GM21515 (cell line): ENCODE measurements around the gene SAP25.

Source experiments
- ATAC-seq: cut with Tn5 transposase; IDR thresholded peaks from one replicate; pipeline ENCODE4 v1.9.1; 2021; ENCODE audit not compliant: unreplicated experiment

SAP25 gene

DNA sequence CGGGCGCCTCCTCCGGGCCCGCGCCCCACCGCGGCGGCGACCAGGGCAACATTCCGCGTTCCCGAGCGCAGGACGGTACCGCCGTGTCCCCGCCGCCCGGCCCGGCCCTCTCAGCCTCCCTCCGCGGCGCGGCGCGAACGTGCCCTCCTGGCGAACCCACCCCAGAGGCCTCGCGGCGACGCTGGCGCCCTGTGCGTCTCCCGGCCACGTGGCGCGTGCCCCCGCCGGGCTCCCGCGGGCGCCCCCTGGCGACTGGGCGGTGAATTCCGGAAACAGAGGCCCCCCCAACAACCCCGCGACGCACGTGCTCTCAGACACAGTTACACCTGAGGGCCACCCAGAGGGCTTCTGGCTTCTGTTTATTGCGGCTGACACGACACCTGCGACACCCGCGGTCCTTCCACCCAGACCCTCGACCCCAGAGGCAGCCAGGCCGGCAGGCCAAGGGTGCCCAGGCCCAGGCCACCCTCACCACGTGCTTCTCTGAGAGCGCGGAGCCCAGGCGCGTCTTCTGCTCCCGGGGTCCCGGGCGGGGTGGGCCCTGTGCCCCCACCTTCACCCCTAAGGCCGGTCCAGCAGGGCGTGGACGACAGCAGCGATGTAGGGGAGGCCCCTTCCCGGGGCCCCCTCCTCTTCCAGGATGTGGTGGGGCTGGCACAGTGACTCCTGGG is at the start of gene SAP25:
Gene SAP25, minus strand, starts transcription at position 210 of the 671 bp plus-strand sequence. Its CDS starts 158 bp downstream, at position 52.
- ATAC-seq: no peak

DNA sequence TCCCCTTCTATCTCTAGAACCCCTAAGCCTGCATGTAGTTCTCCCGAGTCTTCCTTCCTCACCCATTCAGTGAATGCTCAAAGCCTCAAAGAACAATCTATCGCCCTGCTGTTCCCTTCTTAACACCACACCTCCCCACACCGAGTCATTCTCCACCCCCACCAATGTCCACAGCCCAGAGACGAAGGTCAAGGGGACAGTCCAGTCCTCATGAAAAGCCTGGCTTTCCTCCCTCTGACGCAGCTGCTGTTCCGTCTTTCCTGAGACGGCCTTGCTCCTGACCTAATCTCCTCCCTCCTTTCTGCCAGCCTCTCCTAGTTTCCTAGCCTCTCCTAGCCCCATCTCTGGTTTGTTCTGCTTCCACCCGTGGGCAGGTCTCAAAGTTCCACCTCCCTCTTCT is 47.9 kb upstream of the SAP25 start:
- ATAC-seq: no peak

GRCh38 chr7:100620804-100621203 is 47.1 kb upstream of the SAP25 start:
- no peak for ATAC-seq

DNA sequence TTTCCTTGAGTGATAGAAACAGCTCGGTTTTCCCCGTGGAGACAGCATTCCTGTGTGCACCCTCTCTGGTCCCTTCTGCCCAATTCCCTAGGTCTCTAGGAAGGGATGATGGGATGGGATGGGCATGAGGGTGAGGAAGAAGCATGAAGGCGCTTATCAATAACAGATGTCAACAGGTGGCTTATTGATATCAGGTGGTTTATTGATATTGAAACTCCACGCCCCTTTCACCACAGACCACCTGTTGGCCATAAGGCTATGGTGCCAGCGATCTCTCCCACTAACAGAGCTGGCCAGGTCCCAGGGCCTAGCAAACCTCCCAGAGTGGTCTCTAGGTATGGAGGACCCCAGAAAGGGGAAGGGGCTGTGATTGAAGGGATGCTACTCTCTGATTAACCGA is 46.5 kb upstream of the SAP25 start:
- ATAC-seq: no peak

- ATAC-seq: no peak
Observed at GRCh38 chr7:100614308-100614861, 40.7 kb upstream of the SAP25 start.

GRCh38 chr7:100613412-100614175 is 39.9 kb upstream of the SAP25 start:
- no peak for ATAC-seq

- peak; percentile 3 for ATAC-seq
Observed at GRCh38 chr7:100612730-100613390, 39.2 kb upstream of the SAP25 start.

DNA sequence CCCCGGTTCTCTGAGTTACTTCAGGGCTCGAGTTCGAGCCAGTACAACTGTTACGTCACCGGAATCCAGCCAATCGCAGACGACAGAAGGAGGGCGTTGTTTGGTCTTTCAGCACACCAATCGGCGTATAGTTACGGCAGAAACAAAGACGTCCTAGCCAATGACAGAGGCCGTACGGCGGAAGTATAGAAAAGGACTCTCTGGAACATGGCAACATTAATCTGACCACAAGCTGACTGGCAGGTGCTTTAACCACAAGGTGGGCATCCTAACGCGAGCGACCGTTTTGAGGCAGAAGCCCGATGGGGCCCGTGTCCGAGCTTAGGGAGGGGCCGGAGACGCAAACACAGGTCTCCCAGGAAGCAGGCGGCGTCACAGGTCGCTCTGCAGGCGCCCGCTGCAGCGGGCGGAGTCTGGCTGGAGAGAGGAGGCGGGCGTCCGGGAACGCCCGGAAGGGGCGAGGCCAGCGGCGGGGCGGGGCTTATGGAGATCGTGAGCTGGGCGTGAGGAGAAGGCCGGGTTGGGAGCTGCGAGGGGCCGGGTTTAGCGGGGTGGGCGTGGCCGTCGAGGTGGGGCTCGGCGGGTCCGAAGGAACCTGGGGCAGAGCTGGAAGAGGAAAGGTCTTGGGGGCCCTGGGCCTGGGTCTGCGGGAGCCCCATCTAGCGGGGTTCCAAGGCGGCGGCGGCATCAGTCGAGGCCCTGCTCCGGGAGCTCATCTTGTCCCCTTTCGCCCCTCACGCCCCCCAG is 38.5 kb upstream of the SAP25 start, which contains the start of gene MOSPD3:
Gene MOSPD3, plus strand, starts transcription at position 558 of the 747 bp plus-strand sequence. CDS start 252 bp downstream, outside the sequence.
- peak; percentile 88 for ATAC-seq

- ATAC-seq: no peak
Observed at GRCh38 chr7:100609958-100610357, 36.3 kb upstream of the SAP25 start.

DNA sequence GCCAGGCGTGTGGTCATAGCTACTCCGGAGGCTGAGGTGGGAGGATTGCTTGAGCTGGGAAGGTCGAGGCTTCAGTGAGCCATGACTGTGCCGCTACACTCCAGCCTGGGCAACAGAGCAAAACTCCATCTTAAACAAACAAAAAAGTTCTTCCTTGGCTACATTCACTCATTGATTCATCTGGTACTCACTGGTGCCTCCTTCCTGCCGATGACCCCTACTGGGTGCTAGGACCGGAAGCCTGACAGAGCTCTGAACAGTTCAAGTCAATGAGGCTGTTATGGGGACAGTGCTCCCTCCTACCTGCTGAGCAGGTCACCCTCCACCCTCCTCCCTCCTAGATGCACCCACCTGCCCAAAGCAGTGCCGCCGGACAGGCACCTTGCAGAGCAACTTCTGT is 33.4 kb upstream of the SAP25 start:
- no peak for ATAC-seq

DNA sequence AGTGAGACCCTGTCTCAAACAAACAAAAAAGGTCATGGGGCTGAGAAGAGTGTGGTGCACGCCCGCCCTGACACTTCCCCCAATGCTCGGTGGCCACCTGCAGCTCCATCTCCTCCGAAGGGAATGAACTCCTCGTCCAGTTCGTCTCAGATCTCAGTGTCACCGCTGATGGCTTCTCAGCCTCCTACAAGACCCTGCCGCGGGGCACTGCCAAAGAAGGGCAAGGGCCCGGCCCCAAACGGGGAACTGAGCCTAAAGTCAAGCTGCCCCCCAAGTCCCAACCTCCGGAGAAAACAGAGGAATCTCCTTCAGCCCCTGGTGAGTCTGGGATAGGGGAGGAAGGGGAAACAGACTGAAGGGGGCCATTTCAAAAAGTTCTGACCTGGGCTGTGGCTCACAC is 32.6 kb upstream of the SAP25 start:
- no peak for ATAC-seq

- no peak for ATAC-seq
Observed at GRCh38 chr7:100604976-100605911, 31.5 kb upstream of the SAP25 start.

DNA sequence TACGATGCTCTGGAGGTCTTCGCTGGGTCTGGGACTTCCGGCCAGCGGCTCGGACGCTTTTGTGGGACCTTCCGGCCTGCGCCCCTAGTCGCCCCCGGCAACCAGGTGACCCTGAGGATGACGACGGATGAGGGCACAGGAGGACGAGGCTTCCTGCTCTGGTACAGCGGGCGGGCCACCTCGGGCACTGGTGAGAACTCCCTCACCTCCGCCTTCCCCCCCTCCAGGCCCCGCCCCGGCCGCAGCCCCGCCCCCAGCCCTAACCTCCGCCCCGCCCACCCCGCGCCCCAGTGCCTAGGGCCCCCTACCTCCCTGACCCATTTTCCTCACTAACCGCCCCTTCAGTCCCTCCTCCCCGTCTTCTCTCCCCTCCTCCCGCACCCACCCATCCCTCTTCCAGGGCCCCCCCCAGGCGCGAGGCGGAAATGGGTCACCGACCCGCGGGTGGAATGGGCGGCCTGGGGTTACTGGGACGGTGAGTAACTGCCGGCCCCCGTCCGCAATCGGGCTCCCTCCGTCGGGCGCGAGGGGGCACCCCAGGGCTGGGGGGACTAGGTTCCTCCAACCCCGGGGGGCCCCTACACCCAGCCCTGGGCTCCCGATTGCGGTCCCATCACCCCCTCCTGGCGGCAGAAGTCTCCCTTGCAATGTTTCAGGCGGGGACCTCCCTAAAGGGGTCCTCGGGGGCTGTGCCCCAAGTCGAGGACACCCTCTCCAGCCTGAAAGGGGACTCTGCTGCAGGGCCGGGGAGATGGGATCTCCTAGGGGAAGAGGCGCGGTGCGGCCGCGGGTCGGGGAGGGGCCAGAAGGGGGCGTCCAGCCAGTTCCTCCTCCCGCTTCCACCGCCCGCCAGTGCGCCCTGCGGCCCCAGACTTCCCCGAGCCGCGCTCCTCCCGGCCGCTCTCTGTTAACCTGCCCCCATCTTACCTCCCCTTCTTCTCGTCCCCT is 30.6 kb upstream of the SAP25 start:
- no peak for ATAC-seq

DNA sequence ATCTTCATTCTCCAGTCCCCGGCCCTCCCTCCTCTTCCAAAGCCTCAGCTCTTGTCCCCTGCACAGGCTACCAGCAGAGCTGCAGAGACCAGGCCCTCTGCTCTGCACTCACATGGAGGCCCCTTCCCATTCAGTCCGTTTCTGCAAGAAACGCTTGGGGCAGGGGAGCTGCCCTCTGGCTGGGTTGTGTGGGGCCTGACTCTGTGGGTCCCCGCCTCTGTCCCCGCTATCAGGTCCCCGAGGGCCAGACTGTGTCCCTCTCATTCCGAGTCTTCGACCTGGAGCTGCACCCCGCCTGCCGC is 30.0 kb upstream of the SAP25 start:
- no peak for ATAC-seq

GRCh38 chr7:100602889-100603725 is 29.4 kb upstream of the SAP25 start:
- ATAC-seq: no peak

- ATAC-seq: no peak
Observed at GRCh38 chr7:100600730-100601038, 27.0 kb upstream of the SAP25 start.

- ATAC-seq: no peak
Observed at GRCh38 chr7:100599911-100600729, 26.4 kb upstream of the SAP25 start.
